NCI-H1417 treated with DMSO at 0.1 percent for 48 hours (cell line): ENCODE data around the gene KANSL3.
"Not testable (repeated sequence)": the region's sequence is repeated elsewhere in the genome, so short reads cannot be mapped to it uniquely, and the experiment has no call there.

Experiments used
- DNase-seq: peaks from one replicate; lab custom pipeline; 2025; lab: John Stamatoyannopoulos, UW

KANSL3 gene

DNA sequence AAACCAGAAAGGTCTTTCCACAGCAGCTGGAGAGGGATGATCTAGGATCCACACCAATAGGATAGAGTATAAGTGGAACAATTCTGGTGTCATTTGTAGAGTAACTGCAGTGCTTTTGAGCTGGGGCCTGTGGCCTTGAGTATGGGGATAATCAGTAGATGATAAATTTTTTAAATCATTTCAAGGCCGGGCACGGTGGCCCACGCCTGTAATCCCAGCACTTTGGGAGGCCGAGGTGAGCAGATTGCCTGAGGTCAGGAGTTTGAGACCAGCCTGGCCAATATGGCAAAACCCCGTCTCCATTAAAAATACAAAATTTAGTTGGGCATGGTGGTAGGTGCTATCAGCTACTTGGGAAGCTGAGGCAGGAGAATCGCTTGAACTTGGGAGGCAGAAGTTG, 80.7 kb downstream of the KANSL3 start:
- not testable (repeated sequence) for DNase-seq

DNA sequence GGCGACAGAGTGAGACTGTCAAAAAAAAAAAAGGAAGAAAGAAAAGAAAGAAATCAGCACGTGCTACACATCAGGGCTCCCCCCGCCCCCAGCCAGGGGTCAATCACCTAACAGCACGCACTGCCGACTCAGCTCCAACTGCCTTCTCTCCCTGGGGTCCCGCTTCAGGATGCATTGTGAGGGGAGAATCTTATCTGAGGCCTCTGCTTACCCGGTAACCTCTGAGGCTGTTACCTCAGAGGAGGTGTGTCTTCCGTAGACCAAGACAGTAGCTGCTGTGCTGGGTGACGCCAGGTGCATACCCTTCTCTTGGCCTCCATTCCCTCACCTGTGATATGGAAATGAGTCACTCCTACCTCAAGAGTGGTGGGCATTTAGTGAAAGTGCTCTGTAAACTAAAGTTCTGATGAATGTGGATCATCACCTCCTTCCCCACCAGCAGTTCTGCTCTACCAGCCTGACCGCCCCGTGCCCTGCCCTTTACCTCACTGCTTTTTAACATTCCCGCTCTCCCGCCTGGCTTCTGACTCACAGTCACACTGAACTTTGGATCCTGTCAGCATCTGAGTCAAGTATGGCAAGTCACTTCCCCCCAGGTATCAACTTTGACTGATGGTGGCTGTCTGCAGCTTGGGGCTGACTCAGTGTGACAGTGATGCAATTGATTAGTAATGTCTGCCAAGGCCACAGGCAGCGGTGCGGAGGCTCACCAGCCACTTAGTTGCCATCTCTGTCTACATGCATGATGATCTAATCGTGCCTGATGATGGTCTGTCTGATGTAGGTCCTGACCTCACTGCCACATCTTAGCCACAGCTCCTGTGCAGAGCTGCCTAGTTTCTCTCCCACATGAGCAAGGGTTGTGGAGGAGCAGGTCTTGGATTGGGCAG, 81.4 kb downstream of the KANSL3 start:
- no peak for DNase-seq

GRCh38 chr2:96555146-96555610, 82.9 kb downstream of the KANSL3 start:
- no peak for DNase-seq

DNA sequence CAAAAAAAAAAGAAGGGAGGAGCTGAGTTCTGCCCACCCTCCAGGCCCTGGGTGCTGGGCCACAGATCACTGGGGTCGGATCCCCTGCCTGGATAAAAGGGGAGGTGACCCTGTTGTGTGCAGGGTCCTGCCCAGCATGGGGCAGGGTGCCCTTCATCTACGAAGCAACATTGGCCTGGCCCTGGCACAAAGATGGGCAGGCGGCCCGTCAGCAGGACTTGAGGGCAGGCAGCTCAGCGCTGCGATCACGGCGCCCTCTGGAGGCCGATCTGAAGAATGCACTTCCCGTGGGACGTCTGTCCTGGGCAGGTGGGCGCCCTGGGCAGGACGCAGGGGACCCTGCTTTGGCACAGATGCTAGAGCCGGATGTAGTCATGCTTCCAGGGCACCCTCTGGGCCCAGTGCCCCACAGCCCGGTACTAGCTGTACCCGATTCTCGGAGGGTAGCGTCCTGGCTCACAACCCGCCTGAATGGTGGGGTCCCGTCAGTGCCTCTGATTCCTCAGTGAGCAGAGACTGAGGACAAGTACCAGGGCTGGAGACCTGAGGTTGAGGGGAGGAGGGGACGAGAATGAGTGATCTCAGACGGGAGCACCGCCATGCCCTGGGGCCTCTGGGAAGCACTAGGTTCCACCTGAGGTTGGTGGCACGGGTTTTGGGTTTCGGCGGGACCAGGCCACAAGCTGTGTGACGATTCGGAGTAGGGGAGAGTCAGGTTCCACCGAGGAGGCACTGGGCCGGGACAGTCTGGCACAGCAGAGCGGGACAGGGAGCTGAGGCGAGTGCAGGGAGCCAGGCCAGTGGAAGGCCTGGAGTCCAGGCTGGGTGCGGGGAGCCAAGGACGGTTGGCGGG, 83.6 kb downstream of the KANSL3 start:
- DNase-seq = no peak

- DNase-seq = not testable (repeated sequence)
Measured at GRCh38 chr2:96553957-96554292, 84.2 kb downstream of the KANSL3 start.

DNA sequence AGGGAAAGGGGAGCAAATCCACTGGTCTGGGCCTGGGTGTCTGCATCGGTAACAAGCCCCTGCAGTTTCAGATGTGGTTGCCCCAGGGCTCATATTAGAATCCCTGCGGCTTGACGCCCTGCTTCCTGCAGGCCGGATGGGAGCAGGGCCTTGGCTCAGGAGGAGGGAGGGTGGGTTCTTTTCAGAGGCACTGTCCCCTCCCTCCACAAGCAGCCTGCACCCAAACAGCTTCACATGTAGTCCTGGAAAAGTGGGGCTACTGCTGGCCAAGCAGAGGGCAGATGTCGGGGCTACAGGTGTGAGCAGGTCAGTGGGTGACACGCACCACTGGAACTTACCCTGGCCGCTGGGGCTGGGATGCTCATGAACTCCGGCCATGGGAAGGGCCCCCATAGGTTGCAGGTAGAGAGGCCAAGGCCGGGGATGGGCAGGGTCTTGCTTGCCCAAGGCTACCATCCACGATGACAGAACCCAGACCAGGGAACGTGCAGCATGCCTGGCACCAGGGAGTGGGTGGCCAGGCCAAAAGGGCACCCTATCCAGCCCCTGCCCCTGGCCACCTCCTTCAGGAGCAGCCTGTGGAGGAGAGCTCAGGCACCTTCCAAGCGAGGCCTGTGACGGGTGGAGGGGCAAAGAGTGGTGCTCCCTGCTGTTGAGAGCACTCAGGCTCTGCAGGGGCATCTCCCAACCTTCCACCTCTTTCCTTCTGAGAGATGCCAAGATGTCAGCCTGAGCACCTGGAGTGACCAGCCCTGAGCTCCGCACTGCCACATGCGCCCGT, 84.7 kb downstream of the KANSL3 start:
- DNase-seq = no peak

- DNase-seq = no peak
Measured at GRCh38 chr2:96552315-96553175, 85.6 kb downstream of the KANSL3 start.

GRCh38 chr2:96551605-96552314, 86.4 kb downstream of the KANSL3 start:
- no peak for DNase-seq

- DNase-seq = no peak
Measured at GRCh38 chr2:96550787-96551604, 87.1 kb downstream of the KANSL3 start.

DNA sequence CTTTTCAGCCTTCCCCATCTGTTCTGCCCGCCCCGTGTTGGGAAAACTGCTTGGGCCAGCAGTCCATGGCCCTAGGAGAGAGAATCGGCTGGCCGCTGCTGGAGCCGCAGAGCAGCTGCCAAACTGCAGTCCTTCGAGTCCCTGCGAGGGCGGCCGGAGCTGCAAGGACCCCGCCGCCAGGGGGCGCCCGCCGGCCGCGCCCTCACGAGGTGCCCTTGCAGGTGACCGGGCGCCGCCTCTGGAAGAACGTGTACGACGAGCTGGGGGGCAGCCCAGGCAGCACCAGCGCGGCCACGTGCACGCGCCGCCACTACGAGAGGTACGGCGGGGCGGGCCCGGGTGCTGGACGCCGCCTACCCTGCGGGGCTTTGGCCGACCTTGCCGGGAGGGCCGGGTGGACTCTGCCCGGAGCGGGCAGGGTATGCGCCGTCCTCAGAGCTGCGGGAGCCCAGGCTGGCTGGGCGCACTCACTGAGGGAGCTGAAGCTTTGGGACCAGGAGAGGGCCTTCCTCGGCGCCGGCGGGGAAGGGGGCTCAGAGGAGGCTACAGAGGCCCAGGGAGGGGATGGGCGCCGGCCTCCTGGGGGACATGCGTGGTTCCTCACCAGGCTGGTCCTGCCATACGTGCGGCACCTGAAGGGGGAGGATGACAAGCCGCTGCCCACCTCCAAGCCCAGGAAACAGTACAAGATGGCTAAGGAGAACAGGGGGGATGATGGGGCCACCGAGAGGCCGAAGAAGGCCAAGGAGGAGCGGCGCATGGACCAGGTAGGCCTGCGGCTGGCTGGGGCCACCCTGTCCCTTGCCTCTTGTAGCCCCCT, 87.9 kb downstream of the KANSL3 start:
- no peak for DNase-seq

GRCh38 chr2:96549466-96549785, 88.7 kb downstream of the KANSL3 start:
- no peak for DNase-seq

DNA sequence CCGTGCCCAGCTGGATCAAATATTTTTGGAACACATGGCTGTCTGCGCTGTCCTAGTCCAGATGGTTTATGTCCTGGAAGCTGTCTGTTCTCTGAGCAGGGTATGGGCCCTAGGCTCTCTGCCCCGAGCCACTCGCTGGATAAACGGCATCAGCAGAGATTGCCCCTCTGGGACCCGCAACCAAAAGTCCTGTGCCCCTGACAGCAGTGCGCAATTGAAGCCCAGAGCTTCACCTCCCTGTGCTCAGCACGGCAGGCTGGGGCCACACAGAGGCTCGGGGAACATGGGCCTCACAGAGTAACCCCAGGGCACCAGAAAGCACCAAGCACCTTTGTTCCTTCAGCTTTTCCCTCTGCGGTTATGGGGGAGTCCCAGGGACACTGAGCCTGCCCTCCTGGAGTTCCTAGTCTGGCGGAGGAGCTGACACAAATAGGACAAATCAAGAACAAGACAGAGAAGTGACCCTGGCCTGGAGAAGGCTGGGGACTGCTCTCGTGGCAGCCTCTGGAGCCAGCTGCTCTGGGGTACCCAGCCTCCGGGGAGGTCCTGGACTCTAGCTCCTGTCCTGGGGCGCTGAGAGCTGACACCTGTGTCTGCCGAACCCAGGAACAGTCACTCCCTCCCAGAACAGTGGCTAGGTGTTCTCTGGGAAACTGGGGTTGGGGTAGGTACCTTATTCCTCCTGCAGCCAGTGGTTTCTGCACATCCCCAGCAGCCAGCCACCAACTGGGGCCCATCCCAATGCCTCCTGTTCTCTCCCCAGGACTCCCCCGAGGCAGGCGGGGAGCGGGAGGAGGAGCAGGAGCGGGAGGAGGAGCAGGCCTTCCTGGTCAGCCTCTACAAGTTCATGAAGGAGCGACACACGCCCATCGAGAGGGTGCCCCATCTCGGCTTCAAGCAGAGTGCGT, 89.3 kb downstream of the KANSL3 start:
- no peak for DNase-seq

DNA sequence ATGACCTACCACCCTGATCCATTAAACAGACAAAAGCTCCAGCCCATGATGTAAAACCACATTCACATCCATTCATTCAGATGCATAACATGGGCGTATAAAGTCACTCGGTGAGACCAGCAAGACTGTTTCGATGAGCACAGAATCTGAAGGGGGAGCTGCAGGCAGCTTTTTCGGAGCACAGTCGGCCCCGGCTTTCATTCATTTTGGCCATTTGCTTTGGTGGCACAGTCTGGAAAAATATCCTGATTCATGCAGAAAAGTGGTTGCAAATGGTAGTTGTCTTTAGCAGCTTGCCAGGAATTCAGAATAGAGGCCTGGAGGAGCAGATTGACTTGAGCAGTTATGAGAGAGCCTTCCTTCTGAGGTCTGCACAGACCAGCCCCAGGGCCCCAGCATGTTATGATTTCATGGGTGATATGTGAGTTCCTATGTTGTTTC, 90.4 kb downstream of the KANSL3 start:
- DNase-seq = no peak

DNA sequence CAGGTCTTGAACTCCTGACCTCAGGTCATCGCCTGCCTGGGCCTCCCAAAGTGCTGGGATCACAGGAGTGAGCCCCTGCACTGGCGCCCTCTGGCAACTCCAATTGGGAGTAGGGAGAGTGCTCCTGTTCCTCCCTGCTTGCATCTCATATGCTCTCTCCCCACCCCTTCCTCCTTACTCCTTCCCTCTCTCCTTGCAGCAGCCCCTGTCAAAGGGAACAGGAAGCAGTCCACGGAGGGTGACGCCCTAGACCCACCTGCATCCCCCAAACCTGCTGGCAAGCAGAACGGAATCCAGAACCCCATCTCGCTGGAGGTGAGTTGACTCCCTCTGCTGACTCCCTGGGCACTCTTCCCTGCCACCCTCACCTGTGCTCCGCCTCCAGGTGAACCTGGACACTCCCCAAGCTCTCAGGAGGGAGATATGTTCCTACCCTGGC, 90.9 kb downstream of the KANSL3 start:
- DNase-seq = no peak

DNA sequence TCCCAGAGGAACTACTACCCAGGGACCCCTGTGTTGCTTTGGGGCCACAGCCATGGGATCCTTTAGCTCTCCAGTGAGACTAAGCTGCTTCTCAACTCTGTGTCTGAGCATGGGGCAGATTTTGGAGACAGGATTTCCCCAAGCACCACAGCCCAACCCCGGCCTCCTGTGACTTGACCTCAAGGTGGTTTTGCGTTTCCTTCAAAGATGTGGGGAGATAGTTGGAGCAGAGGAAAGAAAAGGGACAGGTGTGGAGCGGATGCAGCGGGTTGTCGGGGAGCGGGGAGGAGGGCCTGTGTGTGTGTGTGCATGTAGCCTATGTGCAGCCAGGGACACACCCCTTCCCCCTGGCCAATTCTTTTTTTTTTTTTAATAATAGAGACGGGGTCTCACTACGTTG, 91.3 kb downstream of the KANSL3 start:
- DNase-seq = no peak

- no peak for DNase-seq
Measured at GRCh38 chr2:96546321-96546720, 91.8 kb downstream of the KANSL3 start.
